ENCODE results near the gene PAK3. TPM values are rescaled to one million over a fixed set of nuclear protein-coding genes. Genes with fewer than 3 reads are reported as not detected.

Gene PAK3
- polyA plus RNA-seq, 4 donors, result under 0.01 to 0.53 (median 0.51) TPM; not detected in 1

Other genes with a start within 250 kb of the PAK3 start
- 1 to 10 TPM in 1 of 4 donors, under 1 TPM in 1, not detected in 2; 0.49 to 3.2 TPM for gene CAPN6, start 174.3 kb downstream of the PAK3 start, polyA plus RNA-seq